ENCODE results near the gene NUDCD3.

NUDCD3 gene

DNA sequence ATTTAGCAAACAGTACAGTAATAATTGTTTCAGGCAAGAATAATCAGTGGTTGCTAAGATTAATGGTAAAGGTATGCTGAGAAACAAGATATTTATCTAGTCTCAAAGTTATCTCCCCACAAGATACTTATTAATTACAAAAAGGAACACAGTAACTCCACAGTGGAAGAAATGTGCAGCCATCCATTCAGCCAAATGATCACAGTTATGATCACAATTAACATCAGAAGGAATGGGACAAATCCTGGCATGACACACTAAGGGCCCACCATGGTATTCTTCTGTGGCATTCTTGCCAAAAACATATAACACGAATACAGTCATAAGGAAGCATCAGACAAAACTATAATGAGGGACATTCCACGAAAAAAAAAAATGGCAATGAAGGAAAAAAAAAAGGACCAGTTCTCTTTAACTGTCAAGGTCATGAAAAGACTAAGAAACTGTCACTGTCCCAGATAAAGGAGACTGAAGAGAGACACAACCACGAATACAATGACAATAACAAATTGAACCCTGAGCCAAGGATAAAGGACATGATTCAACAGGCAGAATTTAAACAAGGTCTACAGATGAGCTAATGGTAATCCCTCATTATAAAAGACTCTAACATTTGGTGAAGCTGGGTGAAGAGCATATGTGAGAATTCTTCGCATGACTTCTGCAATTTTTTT lies 20.9 kb downstream of the NUDCD3 start:
- DNase-seq (ENCODE audit: low spot score) = no peak
- in situ Hi-C loops (cut with MboI; ENCODE audit: low pct_unique_long_range_greater_than_20kb, low sequenced_read_pairs, unreplicated experiment) = loop anchor here (10.0 kb wide), 1 partner anchor 225 kb away; no protein-coding TSS in a partner anchor
- TF ChIP-seq, protein P1, sequence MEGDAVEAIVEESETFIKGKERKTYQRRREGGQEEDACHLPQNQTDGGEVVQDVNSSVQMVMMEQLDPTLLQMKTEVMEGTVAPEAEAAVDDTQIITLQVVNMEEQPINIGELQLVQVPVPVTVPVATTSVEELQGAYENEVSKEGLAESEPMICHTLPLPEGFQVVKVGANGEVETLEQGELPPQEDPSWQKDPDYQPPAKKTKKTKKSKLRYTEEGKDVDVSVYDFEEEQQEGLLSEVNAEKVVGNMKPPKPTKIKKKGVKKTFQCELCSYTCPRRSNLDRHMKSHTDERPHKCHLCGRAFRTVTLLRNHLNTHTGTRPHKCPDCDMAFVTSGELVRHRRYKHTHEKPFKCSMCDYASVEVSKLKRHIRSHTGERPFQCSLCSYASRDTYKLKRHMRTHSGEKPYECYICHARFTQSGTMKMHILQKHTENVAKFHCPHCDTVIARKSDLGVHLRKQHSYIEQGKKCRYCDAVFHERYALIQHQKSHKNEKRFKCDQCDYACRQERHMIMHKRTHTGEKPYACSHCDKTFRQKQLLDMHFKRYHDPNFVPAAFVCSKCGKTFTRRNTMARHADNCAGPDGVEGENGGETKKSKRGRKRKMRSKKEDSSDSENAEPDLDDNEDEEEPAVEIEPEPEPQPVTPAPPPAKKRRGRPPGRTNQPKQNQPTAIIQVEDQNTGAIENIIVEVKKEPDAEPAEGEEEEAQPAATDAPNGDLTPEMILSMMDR (IDR thresholded peaks at IDR 0.05; ENCODE audit: extremely low read depth, insufficient read depth, missing control alignments) = no peak

DNA sequence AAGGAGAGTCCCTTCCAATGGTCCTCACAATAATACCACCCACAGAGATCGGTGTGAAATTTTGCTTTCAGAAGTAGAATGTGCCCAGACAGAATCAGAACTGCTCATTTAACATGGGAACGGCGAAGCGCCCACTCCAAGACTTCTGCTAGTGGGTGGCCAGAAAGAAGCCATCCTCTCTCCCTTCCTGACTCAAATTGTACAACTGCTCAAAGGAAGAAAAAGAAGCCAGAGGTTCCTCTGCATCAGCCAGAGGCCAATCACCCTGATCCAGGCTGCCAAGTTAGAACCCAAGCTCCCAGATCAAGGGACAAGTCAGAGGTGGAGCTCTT lies 23.3 kb downstream of the NUDCD3 start:
- in situ Hi-C loops (cut with MboI; ENCODE audit: low pct_unique_long_range_greater_than_20kb, low sequenced_read_pairs, unreplicated experiment) = no loop called here
- TF ChIP-seq, protein P1 (IDR thresholded peaks at IDR 0.05; ENCODE audit: extremely low read depth, insufficient read depth, missing control alignments) = no peak

DNA sequence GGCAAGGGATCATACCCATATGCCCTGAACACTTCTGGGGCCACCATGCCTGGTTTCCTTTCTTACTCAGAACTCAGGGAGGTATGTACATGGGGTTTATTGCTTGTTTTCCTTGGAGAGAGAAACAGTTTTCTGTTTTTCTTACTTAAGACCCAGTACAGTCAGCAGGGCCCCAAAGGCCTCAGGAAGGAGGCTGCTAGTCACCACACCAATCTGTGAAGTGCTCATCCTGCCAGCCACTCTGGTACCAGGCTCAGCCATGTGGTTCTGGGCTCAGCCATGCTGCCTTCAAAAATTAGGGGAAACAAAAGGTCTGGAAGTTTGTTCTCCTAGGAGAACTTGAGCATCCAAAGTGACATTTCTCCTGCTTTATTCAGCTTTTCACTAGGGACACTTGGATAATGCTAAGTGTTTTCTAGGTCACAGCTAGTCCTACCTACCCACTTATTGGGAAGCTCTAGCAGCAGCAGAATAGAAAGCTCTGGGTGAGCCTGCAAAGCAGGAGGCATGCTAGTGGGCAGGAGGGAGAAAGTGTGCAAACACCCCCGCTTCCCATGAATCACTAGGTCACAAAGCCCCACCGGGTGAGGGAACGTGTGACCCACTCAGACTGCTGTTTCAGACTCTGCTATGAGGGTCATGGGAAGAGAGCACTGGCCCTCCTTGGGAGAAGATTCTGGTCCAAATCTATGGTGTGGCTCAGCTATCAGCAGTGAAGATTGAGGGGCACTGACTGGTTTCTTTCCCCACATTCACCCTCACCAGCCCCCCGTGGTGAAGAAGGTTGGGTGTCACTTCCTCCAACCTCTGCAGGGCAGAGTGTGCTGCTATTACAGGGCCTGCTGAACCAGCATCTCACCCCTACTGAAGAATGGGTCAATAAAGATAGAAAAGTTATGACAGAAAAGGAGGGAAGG lies 23.9 kb downstream of the NUDCD3 start:
- TF ChIP-seq, protein P1 (IDR thresholded peaks at IDR 0.05; ENCODE audit: extremely low read depth, insufficient read depth, missing control alignments) = no peak
- DNase-seq (ENCODE audit: low spot score) = no peak
- in situ Hi-C loops (cut with MboI; ENCODE audit: low pct_unique_long_range_greater_than_20kb, low sequenced_read_pairs, unreplicated experiment) = no loop called here

More for the DNA sequence above, 23.3 kb downstream of the NUDCD3 start:
- no peak for DNase-seq (ENCODE audit: low spot score)

DNA sequence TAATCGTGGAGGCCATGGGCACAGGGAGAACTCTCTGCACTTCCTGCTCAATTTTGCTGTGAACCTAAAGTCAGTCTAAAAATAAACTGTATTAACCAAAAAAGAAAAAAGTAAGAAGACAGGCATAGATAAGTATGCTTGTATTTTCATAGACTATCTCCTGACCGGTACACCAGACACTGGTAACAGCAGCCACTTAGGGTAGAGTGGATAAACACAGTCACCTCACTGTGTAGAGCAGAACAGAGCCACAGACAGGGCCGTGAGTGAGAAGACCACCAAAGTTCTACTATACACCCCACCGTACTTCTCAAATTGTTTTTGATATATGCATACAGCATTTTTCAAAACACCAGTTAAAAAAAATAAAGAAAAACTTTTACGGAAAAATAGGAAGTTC lies 25.0 kb downstream of the NUDCD3 start:
- in situ Hi-C loops (cut with MboI; ENCODE audit: low pct_unique_long_range_greater_than_20kb, low sequenced_read_pairs, unreplicated experiment) = no loop called here
- TF ChIP-seq, protein P1 (IDR thresholded peaks at IDR 0.05; ENCODE audit: extremely low read depth, insufficient read depth, missing control alignments) = no peak
- no peak for DNase-seq (ENCODE audit: low spot score)

DNA sequence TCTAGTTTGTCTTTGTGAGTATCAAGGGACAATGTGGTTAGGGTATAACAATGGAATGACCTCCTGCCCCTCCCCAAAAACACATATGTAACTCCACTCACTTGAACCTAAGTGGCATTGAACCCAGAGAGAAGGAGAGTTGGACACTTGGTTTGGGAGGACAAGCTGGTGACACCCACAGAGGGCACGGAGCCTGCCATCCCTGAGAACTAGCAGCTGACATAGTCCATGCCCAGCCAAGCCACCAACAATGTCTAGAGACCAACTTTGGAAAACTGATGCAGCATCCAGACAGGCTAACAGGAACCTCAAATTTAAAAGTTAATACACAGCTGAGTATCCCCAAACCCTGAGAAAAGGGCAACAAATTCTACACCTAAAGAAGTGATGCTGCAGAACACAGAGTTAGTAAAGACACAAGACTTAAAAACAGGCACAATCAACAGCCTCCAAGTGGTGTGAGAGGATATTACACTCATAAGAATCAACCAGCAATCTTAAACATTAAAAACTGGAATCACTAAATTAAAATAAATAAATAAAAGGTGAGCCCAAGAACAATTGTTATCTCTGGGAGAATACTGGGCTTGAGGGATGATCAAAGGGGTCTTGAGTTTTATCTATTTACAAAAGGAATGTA lies 27.2 kb downstream of the NUDCD3 start:
- TF ChIP-seq, protein P1 (IDR thresholded peaks at IDR 0.05; ENCODE audit: extremely low read depth, insufficient read depth, missing control alignments) = peak; percentile 28
- in situ Hi-C loops (cut with MboI; ENCODE audit: low pct_unique_long_range_greater_than_20kb, low sequenced_read_pairs, unreplicated experiment) = no loop called here
- no peak for DNase-seq (ENCODE audit: low spot score)

DNA sequence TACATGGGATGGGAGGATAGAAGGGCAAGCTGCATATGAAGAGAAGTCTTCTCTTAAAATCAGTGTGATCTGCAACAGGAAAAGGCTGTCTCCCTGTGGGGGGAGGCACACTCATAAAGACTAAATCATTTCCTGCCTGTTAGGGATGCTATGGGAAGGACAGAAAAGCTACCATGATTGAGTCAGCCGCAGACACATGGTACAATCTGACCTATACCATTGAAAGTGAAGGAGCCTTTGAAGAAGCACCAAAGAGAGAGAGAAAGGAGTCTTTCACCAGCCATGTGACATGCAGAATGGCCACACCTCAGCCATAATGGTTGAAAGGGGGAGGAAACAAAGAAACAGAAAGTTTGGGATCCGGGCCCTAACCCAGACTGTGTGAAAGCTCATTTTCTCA lies 29.1 kb downstream of the NUDCD3 start:
- in situ Hi-C loops (cut with MboI; ENCODE audit: low pct_unique_long_range_greater_than_20kb, low sequenced_read_pairs, unreplicated experiment) = no loop called here
- TF ChIP-seq, protein P1 (IDR thresholded peaks at IDR 0.05; ENCODE audit: extremely low read depth, insufficient read depth, missing control alignments) = no peak
- no peak for DNase-seq (ENCODE audit: low spot score)

Measured in GM13977 (cell line).